SK-N-SH (cell line): ENCODE results near the gene ZBTB17. TPM values are rescaled to one million over a fixed set of nuclear protein-coding genes. Genes with fewer than 3 reads are reported as not detected.

ENCODE experiments used
- CTCF ChIA-PET: fragments of 300-600, 350-600 bp; formaldehyde crosslinking; extraction: SDS; loops from one replicate; lab custom pipeline; 2021; lab: Yijun Ruan, JAX
- POLR2A ChIA-PET: fragments of 350-600 bp; sonication (Branson Sonifier 250); formaldehyde crosslinking; extraction: SDS; loops from one replicate; lab custom pipeline; 2020; ENCODE audit warnings: antibody characterized with exemption, inconsistent platforms; lab: Yijun Ruan, JAX
- DNase-seq: peaks from one replicate; pipeline ENCODE4 v3.0.0; 2012
- H2AFZ ChIP-seq: fragments of 200-600 bp; sonication (generic); 2 replicates; pipeline ENCODE4 v1.8.1; 2016; ENCODE audit warnings: antibody characterized with exemption, mild to moderate bottlenecking, low read depth
- H3F3A ChIP-seq: fragments of 200-600 bp; sonication (generic); replicated peaks from 2 replicates; pipeline ENCODE3; 2016; ENCODE audit warnings: antibody characterized with exemption, mild to moderate bottlenecking; ENCODE audit not compliant: insufficient read depth
- H3K27ac ChIP-seq, 2 experiments: fragments of 200-500 bp in 1 of 2; fragments of 200-600 bp in 1 of 2; sonication (Bioruptor generic) in 1 of 2; sonication (generic), shearing (Covaris generic) in 1 of 2; 2 replicates each; pipeline versions ENCODE4 v1.5.1 to v1.6.1; 2014 to 2016; ENCODE audit warnings: low read depth in 2 of 2, inconsistent platforms in 1 of 2, low read length in 1 of 2, mild to moderate bottlenecking in 1 of 2, mixed read lengths in 1 of 2
- H3K27me3 ChIP-seq: fragments of 200-600 bp; sonication (generic), shearing (Covaris generic); 2 replicates; pipeline ENCODE4 v1.6.1; 2016; ENCODE audit warnings: mixed run types; ENCODE audit not compliant: insufficient read depth
- H3K36me3 ChIP-seq, 2 experiments: fragments of 200-500 bp in 1 of 2; fragments of 200-600 bp in 1 of 2; sonication (Bioruptor generic) in 1 of 2; sonication (generic) in 1 of 2; replicated peaks in 1 of 2; 2 replicates each; pipeline versions ENCODE3 to v1.5.1; 2014 to 2016; ENCODE audit warnings: low read length in 1 of 2, mild to moderate bottlenecking in 1 of 2; ENCODE audit not compliant: insufficient read depth in 2 of 2, control insufficient read depth in 1 of 2
- H3K4me1 ChIP-seq, 2 experiments: fragments of 200-500 bp in 1 of 2; fragments of 200-600 bp in 1 of 2; sonication (Bioruptor generic) in 1 of 2; sonication (generic), shearing (Covaris generic) in 1 of 2; 2 replicates each; pipeline versions ENCODE4 v1.5.1 to v1.6.1; 2014 to 2016; ENCODE audit warnings: low read depth in 1 of 2, low read length in 1 of 2, mixed run types in 1 of 2; ENCODE audit not compliant: insufficient read depth in 2 of 2, control insufficient read depth in 1 of 2
- H3K4me2 ChIP-seq: fragments of 200-600 bp; sonication (generic), shearing (Covaris generic); 2 replicates; pipeline ENCODE4 v1.6.1; 2017; ENCODE audit warnings: mixed run types
- H3K4me3 ChIP-seq, 2 experiments: fragments of 200-500 bp in 1 of 2; fragments of 200-600 bp in 1 of 2; sonication (Bioruptor generic) in 1 of 2; sonication (generic), shearing (Covaris generic) in 1 of 2; 2 replicates each; pipeline versions ENCODE4 v1.5.1 to v1.8.1; 2014 to 2016; ENCODE audit warnings: low read depth in 2 of 2, inconsistent platforms in 1 of 2, low read length in 1 of 2, mild to moderate bottlenecking in 1 of 2, mixed read lengths in 1 of 2, moderate library complexity in 1 of 2
- H3K79me2 ChIP-seq: fragments of 200-600 bp; sonication (generic); 2 replicates; pipeline ENCODE4 v1.8.1; 2017; ENCODE audit warnings: mild to moderate bottlenecking; ENCODE audit not compliant: insufficient read depth
- H3K9ac ChIP-seq: fragments of 200-600 bp; sonication (generic); 2 replicates; pipeline ENCODE4 v1.6.1; 2017; ENCODE audit warnings: mixed run types
- H3K9me2 ChIP-seq: fragments of 200-600 bp; sonication (generic); 2 replicates; pipeline ENCODE4 v1.6.1; 2017; ENCODE audit warnings: mixed run types
- H3K9me3 ChIP-seq: fragments of 200-600 bp; sonication (generic); 2 replicates; pipeline ENCODE4 v1.6.1; 2017; ENCODE audit warnings: mixed run types, mild to moderate bottlenecking, moderate library complexity
- H4K20me1 ChIP-seq: fragments of 200-600 bp; sonication (generic); 2 replicates; pipeline ENCODE4 v1.6.1; 2017; ENCODE audit warnings: mild to moderate bottlenecking, mixed run types; ENCODE audit not compliant: insufficient read depth
- EZH2phosphoT487 ChIP-seq: fragments of 200-600 bp; sonication (generic); IDR thresholded peaks from 2 replicates; pipeline ENCODE4 v1.6.1; 2017; ENCODE audit warnings: low read depth, mixed run types, mild to moderate bottlenecking, antibody characterized with exemption, moderate library complexity, borderline replicate concordance
- FOSL2 ChIP-seq: IDR thresholded peaks from 2 replicates; pipeline ENCODE4 v1.4.0; 2012; ENCODE audit warnings: low read depth, mild to moderate bottlenecking, moderate library complexity, borderline replicate concordance
- GABPA ChIP-seq: IDR thresholded peaks from 2 replicates; pipeline ENCODE4 v1.4.0; 2012; ENCODE audit warnings: low read depth, mild to moderate bottlenecking
- MXI1 ChIP-seq: IDR thresholded peaks from 2 replicates; pipeline ENCODE4 v1.6.1; 2012; ENCODE audit warnings: mild to moderate bottlenecking, low read depth, low read length, improper control_type of control experiment
- NFIC ChIP-seq: IDR thresholded peaks from 2 replicates; pipeline ENCODE4 v1.4.0; 2012; ENCODE audit warnings: borderline replicate concordance
- NRF1 ChIP-seq: IDR thresholded peaks from 2 replicates; pipeline ENCODE4 v1.6.1; 2012; ENCODE audit warnings: low read depth, mild to moderate bottlenecking, low read length
- POLR2AphosphoS5 ChIP-seq: IDR thresholded peaks from 2 replicates; pipeline ENCODE4 v1.6.1; 2012; ENCODE audit warnings: low read depth, low read length
- RAD21 ChIP-seq: IDR thresholded peaks from 2 replicates; pipeline ENCODE4 v1.6.1; 2012; ENCODE audit warnings: mild to moderate bottlenecking, low read length
- RCOR1 ChIP-seq: fragments of 150-350 bp; IDR thresholded peaks from 2 replicates; pipeline ENCODE4 v1.6.1; 2017; ENCODE audit warnings: antibody characterized with exemption, low read length
- TAF1 ChIP-seq: IDR thresholded peaks from 2 replicates; pipeline ENCODE4 v1.6.1; 2012; ENCODE audit warnings: low read depth, mild to moderate bottlenecking, low read length, moderate library complexity, borderline replicate concordance
- TCF12 ChIP-seq: IDR thresholded peaks from 2 replicates; pipeline ENCODE4 v1.4.0; 2012
- TEAD4 ChIP-seq: IDR thresholded peaks from 2 replicates; pipeline ENCODE4 v1.4.0; 2012; ENCODE audit warnings: mild to moderate bottlenecking, borderline replicate concordance; ENCODE audit not compliant: insufficient read depth
- YY1 ChIP-seq: IDR thresholded peaks from 2 replicates; pipeline ENCODE4 v1.4.0; 2012; ENCODE audit warnings: low read depth, mild to moderate bottlenecking
- WGBS: methylation state at CpG from one replicate; pipeline ENCODE4 v1.1.6; 2017; ENCODE audit warnings: low lambda C conversion rate; 5-methylcytosine and 5-hydroxymethylcytosine counted together
- polyA plus RNA-seq, 3 experiments: library from polyadenylated mRNA; depleted of rRNA; stranded (reverse); fragments of >200 nt; gene quantifications; 2 replicates each; pipeline ENCODE4 v1.2.3, GENCODE V29; 2012
- TF ChIP-seq, protein P1 (sequence below): IDR thresholded peaks from 2 replicates; pipeline ENCODE4 v1.4.0; 2012; ENCODE audit warnings: low read depth, borderline replicate concordance
- TF ChIP-seq, protein P2 (sequence below): fragments of 200-600 bp; sonication (generic); IDR thresholded peaks from 2 replicates; pipeline ENCODE4 v1.6.1; 2017; ENCODE audit warnings: antibody characterized with exemption, mild to moderate bottlenecking, moderate library complexity
- TF ChIP-seq, protein P3 (sequence below): IDR thresholded peaks from 2 replicates; pipeline ENCODE4; 2012
- TF ChIP-seq, protein P4 (sequence below): fragments of 150-350 bp; IDR thresholded peaks from 2 replicates; pipeline ENCODE4 v1.6.1; 2016; ENCODE audit warnings: mild to moderate bottlenecking, low read depth, low read length

Gene ZBTB17
- polyA plus RNA-seq, 1 of the 3 experiments (the other 2 are of a cell fraction), result 56.4 TPM

DNA sequence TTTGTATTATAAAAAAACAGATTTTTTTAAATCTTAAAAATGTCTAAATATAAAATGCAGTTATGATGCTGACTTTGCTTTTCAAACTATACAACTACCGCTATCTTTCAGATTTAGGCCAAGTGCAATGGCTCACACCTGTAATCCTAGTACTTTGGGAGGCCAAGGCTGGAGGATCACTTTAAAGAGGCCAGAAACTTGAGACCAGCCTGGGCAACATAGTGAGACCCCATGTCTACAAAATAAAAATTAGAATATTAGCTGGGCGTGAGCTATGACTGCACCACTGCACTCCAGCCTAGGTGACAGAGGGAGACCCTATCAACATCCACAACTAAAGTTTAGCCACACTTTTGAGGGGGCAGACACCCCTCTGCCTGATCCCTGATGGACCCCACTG is 20.3 kb downstream of the ZBTB17 start:
- Histone ChIP-seq H3K4me3 (no peak overlapping the region), H2AFZ (no peak overlapping the region), H3K9me2 (no peaks in the 10 kb centered on the region), H3K4me1 (peaks cover 60 to 75% of the 10 kb centered on the region in 2 experiments), H3K27me3 (no peaks in the 10 kb centered on the region), H3K36me3 (peaks cover 4% of the 10 kb centered on the region in 2 experiments), H4K20me1 (no peaks in the 10 kb centered on the region), H3K9me3 (no peaks in the 10 kb centered on the region), H3K9ac (no peak overlapping the region), H3K79me2 (peaks cover 89% of the 10 kb centered on the region), H3F3A (peaks cover 61% of the 10 kb centered on the region), H3K4me2 (peak overlapping the region; percentile 45; the same call in 1 of the 2 replicates), H3K27ac (peak overlapping the region; percentile 31 to 71; a peak in 3 of 4 replicates)
- ChIA-PET CTCF (interaction anchor here (1.3 to 1.7 kb wide), 2 partner anchors 39 to 154 kb away, joined by 3 to 4 read pairs; no protein-coding TSS in a partner anchor), POLR2A (no interaction called here)
- DNase-seq, result no peak
- TF ChIP-seq EZH2phosphoT487, result no peak
- TF ChIP-seq, protein P1, sequence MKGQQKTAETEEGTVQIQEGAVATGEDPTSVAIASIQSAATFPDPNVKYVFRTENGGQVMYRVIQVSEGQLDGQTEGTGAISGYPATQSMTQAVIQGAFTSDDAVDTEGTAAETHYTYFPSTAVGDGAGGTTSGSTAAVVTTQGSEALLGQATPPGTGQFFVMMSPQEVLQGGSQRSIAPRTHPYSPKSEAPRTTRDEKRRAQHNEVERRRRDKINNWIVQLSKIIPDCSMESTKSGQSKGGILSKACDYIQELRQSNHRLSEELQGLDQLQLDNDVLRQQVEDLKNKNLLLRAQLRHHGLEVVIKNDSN, result no peak
- TF ChIP-seq, protein P2, sequence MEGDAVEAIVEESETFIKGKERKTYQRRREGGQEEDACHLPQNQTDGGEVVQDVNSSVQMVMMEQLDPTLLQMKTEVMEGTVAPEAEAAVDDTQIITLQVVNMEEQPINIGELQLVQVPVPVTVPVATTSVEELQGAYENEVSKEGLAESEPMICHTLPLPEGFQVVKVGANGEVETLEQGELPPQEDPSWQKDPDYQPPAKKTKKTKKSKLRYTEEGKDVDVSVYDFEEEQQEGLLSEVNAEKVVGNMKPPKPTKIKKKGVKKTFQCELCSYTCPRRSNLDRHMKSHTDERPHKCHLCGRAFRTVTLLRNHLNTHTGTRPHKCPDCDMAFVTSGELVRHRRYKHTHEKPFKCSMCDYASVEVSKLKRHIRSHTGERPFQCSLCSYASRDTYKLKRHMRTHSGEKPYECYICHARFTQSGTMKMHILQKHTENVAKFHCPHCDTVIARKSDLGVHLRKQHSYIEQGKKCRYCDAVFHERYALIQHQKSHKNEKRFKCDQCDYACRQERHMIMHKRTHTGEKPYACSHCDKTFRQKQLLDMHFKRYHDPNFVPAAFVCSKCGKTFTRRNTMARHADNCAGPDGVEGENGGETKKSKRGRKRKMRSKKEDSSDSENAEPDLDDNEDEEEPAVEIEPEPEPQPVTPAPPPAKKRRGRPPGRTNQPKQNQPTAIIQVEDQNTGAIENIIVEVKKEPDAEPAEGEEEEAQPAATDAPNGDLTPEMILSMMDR, result no peak
- TF ChIP-seq TCF12, result no peak
- TF ChIP-seq NRF1, result no peak
- TF ChIP-seq, protein P3, sequence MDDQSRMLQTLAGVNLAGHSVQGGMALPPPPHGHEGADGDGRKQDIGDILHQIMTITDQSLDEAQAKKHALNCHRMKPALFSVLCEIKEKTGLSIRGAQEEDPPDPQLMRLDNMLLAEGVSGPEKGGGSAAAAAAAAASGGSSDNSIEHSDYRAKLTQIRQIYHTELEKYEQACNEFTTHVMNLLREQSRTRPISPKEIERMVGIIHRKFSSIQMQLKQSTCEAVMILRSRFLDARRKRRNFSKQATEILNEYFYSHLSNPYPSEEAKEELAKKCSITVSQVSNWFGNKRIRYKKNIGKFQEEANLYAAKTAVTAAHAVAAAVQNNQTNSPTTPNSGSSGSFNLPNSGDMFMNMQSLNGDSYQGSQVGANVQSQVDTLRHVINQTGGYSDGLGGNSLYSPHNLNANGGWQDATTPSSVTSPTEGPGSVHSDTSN, result no peak
- no peak for TF ChIP-seq FOSL2
- no peak for TF ChIP-seq RCOR1
- no peak for TF ChIP-seq YY1
- TF ChIP-seq MXI1, result no peak
- TF ChIP-seq, protein P4, sequence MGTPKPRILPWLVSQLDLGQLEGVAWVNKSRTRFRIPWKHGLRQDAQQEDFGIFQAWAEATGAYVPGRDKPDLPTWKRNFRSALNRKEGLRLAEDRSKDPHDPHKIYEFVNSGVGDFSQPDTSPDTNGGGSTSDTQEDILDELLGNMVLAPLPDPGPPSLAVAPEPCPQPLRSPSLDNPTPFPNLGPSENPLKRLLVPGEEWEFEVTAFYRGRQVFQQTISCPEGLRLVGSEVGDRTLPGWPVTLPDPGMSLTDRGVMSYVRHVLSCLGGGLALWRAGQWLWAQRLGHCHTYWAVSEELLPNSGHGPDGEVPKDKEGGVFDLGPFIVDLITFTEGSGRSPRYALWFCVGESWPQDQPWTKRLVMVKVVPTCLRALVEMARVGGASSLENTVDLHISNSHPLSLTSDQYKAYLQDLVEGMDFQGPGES, result no peak
- TF ChIP-seq NFIC, result no peak
- TF ChIP-seq TAF1, result no peak
- TF ChIP-seq GABPA, result no peak
- TF ChIP-seq RAD21, result no peak
- TF ChIP-seq POLR2AphosphoS5, result no peak
- no peak for TF ChIP-seq TEAD4
- WGBS, result 100% methylated on average over 2 of the region's 2 CpGs
